A204.1 (cell line): ENCODE measurements around the gene TLR8.

Experiments used
- FAIRE-seq: peaks from 2 replicates; lab custom pipeline; 2012; peaks lifted over from hg19 to GRCh38; lab: Jason Lieb, UNC

Gene TLR8

DNA sequence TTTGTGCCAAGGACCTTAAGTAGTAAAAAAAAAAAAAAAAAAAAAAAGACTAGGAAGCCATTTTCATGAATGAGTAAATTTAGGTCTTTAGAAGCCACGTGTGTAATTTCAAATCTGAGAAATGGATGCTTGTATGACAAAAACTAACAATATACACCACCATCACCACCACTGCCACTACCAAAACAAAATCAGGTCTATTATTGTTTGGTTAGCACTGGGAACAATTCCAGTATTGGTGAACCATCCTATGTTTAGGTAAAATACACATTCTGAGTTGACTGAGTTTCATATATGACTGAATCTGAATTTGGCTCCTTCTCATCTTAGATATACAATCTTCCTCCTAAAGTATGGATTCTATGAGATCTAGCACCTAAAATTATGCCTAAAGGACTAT is 59.7 kb downstream of the TLR8 start:
- FAIRE-seq: no peak

DNA sequence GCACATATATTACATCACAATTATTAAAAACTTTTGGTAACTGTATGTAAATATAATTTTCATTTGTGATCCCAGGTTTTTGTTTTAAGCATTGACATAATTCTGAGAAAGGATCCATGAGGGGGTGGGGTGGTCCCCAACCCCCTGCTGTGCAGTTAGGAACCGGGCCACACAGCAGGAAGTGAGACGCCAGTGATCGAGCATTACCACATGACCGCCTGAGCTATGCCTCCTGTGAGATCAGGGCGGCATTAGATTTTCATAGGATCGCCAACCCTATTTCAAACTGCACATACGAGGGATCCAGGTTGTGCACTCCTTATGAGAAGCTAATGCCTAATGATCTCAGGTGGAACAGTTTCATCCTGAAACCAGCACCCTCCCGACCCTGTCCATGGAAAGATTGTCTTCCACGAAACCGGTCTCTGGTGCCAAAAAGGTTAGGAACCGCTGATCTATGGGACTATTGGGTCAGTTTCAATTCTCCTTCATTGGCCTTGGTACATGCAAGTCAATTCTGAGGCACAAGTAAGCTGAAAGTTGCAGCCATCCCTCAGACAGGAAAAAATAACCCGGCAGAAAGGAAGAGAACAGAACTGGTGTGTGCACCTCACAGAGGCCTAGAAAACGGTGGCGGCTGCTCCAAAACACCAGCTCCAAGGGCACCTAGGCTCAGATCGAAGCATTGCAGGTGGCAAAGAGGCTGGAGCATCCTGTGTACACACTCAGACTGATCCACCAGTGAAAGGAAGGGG is 61.5 kb downstream of the TLR8 start:
- no peak for FAIRE-seq

DNA sequence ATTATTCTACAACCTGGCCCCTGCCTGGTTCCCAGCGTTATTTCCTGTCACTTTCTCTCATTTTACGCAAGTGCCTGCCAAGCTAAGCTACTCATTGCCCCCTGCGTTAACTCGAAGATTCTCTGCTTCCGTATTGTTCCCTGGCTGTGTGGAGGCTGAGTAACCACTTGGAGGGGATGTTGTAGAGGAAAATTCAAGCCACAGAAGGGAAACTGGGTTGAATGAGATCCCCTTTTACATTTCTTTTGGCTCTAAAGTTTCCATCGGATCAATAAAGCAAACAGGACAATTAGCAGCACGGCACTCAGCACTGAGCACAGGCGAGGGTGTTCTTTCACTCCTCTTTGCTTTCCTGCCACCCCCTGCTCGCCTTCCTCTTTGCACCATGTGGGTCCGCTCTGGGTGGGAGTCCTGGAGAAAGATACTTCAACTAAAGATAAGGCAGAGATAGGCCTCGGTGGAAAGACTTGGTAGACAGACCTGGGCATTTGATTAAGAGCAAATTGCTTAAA is 64.3 kb downstream of the TLR8 start:
- no peak for FAIRE-seq

- no peak for FAIRE-seq
These were observed 65.0 kb downstream of the TLR8 start for GRCh38 chrX:12971282-12972003.

DNA sequence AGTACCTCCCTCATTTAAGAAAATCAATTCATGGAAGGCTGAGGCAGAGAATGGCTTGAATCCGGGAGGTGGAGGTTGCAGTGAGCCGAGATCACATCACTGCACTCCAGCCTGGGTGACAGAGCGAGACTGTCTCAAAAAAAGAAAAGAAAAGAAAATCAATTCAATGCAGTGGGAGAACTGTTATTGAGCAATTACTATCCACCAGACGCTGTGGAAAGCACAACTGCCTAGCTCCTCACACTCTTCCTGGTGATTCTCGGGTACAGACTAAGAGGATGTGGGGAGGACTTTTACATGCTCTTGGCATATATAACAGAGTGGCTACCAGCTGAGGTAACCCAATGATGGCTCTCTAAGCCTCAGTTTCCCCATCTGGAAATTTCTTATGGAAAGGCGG is 65.8 kb downstream of the TLR8 start:
- FAIRE-seq: no peak
